SU-DHL-6 (cell line): ENCODE measurements around the gene KITLG.

Source experiments
- H2AFZ ChIP-seq: fragments of 200-600 bp; sonication (generic); 2 replicates; pipeline ENCODE4 v1.6.1; 2014; ENCODE audit warnings: low read depth, mild to moderate bottlenecking, moderate library complexity, mixed read lengths, antibody characterized with exemption, low read length; ENCODE audit not compliant: severe bottlenecking
- H3F3A ChIP-seq: fragments of 200-600 bp; shearing (Covaris generic); 2 replicates; pipeline ENCODE4 v1.6.0; 2016; ENCODE audit warnings: antibody characterized with exemption, mild to moderate bottlenecking; ENCODE audit not compliant: insufficient read depth
- H3K27ac ChIP-seq: fragments of 200-600 bp; sonication (generic); 2 replicates; pipeline ENCODE4 v1.5.1; 2016; ENCODE audit warnings: low read depth, mild to moderate bottlenecking, low read length, moderate library complexity, mixed read lengths
- H3K27me3 ChIP-seq: fragments of 200-600 bp; sonication (generic), shearing (Covaris generic); 2 replicates; pipeline ENCODE4 v1.6.0; 2014; ENCODE audit warnings: mild to moderate bottlenecking, low read length
- H3K36me3 ChIP-seq: fragments of 200-600 bp; sonication (generic); 2 replicates; pipeline ENCODE4 v1.6.1; 2014; ENCODE audit warnings: mild to moderate bottlenecking, low read length, mixed read lengths
- H3K4me2 ChIP-seq: fragments of 300-600, 200-600 bp; shearing (Covaris generic), sonication (generic); 2 replicates; pipeline ENCODE4 v1.6.0; 2014; ENCODE audit warnings: low read length, low read depth, mild to moderate bottlenecking; ENCODE audit not compliant: poor library complexity, severe bottlenecking
- H3K4me3 ChIP-seq: fragments of 200-600 bp; sonication (generic); 2 replicates; pipeline ENCODE4 v1.5.1; 2014; ENCODE audit warnings: antibody characterized with exemption, low read length, mild to moderate bottlenecking, mixed read lengths; ENCODE audit not compliant: insufficient read depth, poor library complexity, severe bottlenecking
- H3K79me2 ChIP-seq: fragments of 200-600 bp; sonication (generic); 2 replicates; pipeline ENCODE4 v1.6.1; 2014; ENCODE audit warnings: mild to moderate bottlenecking, low read length, moderate library complexity; ENCODE audit not compliant: insufficient read depth
- H3K9ac ChIP-seq: fragments of 200-600 bp; sonication (generic); 2 replicates; pipeline ENCODE4 v1.7.0; 2014; ENCODE audit warnings: mild to moderate bottlenecking, low read length
- H3K9me2 ChIP-seq: fragments of 200-600 bp; sonication (generic); replicated peaks from 2 replicates; pipeline ENCODE4 v1.6.1; 2014; ENCODE audit warnings: low read length; ENCODE audit not compliant: insufficient read depth
- H3K9me3 ChIP-seq: fragments of 200-600 bp; sonication (generic); 2 replicates; pipeline ENCODE4 v1.6.1; 2014; ENCODE audit warnings: low read length, mixed read lengths; ENCODE audit not compliant: insufficient read depth
- H4K20me1 ChIP-seq: fragments of 200-600 bp; sonication (generic); 2 replicates; pipeline ENCODE4 v1.6.1; 2014; ENCODE audit warnings: low read depth, mild to moderate bottlenecking, antibody characterized with exemption, low read length, moderate library complexity, mixed read lengths
- CTCF ChIP-seq: fragments of 200-600 bp; sonication (generic); IDR thresholded peaks from one replicate; pipeline ENCODE4 v1.5.1; 2017; ENCODE audit warnings: antibody characterized with exemption, mild to moderate bottlenecking, low read length, moderate library complexity; ENCODE audit not compliant: insufficient read depth, poor library complexity, severe bottlenecking
- EZH2phosphoT487 ChIP-seq: fragments of 200-600 bp; sonication (generic), shearing (Covaris generic); conservative IDR thresholded peaks from 2 replicates; pipeline ENCODE4 v1.6.1; 2018; ENCODE audit warnings: mild to moderate bottlenecking, antibody characterized with exemption, low read length, moderate library complexity, mixed read lengths

Gene KITLG

GRCh38 chr12:88617352-88617751, 37.1 kb upstream of the KITLG start:
- H2AFZ ChIP-seq, result no peak overlapping the region

GRCh38 chr12:88615490-88615889, 35.2 kb upstream of the KITLG start:
- Histone ChIP-seq H3K9me2 (no peaks in the 10 kb centered on the region), H3K27ac (no peak overlapping the region), H3K36me3 (no peaks in the 10 kb centered on the region), H3K4me3 (no peak overlapping the region), H3K9ac (no peak overlapping the region), H3K27me3 (no peaks in the 10 kb centered on the region), H3K4me2 (no peak overlapping the region), H3K79me2 (no peaks in the 10 kb centered on the region), H4K20me1 (no peaks in the 10 kb centered on the region), H3K9me3 (no peaks in the 10 kb centered on the region), H2AFZ (no peak overlapping the region), H3F3A (no peaks in the 10 kb centered on the region)
- no peak for TF ChIP-seq EZH2phosphoT487
- no peak for TF ChIP-seq CTCF

More at GRCh38 chr12:88617352-88617751, 37.1 kb upstream of the KITLG start:
- H3K27me3 ChIP-seq, result no peaks in the 10 kb centered on the region
- H3K9ac ChIP-seq, result no peak overlapping the region
- H3K9me3 ChIP-seq, result no peaks in the 10 kb centered on the region
- TF ChIP-seq EZH2phosphoT487 (no peak), CTCF (no peak)
- H3K79me2 ChIP-seq, result no peaks in the 10 kb centered on the region
- no peak overlapping the region for H3K27ac ChIP-seq
- no peaks in the 10 kb centered on the region for H3K9me2 ChIP-seq
- H3K4me2 ChIP-seq, result no peak overlapping the region
- H4K20me1 ChIP-seq, result no peaks in the 10 kb centered on the region
- H3K4me3 ChIP-seq, result no peak overlapping the region
- no peaks in the 10 kb centered on the region for H3K36me3 ChIP-seq
- H3F3A ChIP-seq, result no peaks in the 10 kb centered on the region

- no peaks in the 10 kb centered on the region for H3K79me2 ChIP-seq
- no peak overlapping the region for H2AFZ ChIP-seq
- H3K9me2 ChIP-seq, result no peaks in the 10 kb centered on the region
- H3K4me2 ChIP-seq, result no peak overlapping the region
- H3K27me3 ChIP-seq, result no peaks in the 10 kb centered on the region
- no peaks in the 10 kb centered on the region for H4K20me1 ChIP-seq
- no peaks in the 10 kb centered on the region for H3K36me3 ChIP-seq
- TF ChIP-seq CTCF, result no peak
- no peak for TF ChIP-seq EZH2phosphoT487
- H3K9ac ChIP-seq, result no peak overlapping the region
- H3K9me3 ChIP-seq, result no peaks in the 10 kb centered on the region
- no peaks in the 10 kb centered on the region for H3F3A ChIP-seq
- H3K27ac ChIP-seq, result no peak overlapping the region
- no peak overlapping the region for H3K4me3 ChIP-seq
These were observed 24.4 kb upstream of the KITLG start for GRCh38 chr12:88604646-88605045.
